Glomerular visceral epithelial cell (primary cell): ENCODE measurements around the gene MKNK2.
"Not testable (repeated sequence)": the region's sequence is repeated elsewhere in the genome, so short reads cannot be mapped to it uniquely, and the experiment has no call there.

Experiments
- DNase-seq: peaks from one replicate; pipeline ENCODE4 v3.0.0-alpha.2; 2016; ENCODE audit errors: extremely low spot score

MKNK2 gene

DNA sequence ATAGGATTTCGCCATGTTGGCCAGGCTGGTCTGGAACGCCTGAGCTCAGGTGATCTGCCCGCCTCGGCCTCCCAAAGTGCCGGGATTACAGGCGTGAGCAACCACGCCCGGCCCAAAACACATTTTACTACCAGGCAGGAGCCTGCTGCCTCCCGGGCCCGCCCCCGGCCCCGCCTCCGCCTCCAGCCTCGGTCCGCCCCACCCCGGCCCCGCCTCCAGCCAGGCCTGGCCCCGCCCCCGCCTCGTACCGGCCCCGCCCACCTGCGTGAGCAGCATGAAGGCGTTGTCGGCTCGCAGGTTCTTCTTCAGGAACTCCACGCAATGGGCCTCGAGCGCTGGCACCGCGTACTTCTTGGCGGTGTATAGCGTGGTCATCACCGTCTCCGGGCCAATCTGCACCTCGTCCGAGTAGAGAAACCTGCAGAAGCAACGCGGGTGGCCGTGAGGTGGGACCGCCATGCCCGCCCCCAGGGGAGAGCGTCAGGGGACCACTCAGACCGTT, 58.2 kb downstream of the MKNK2 start:
- DNase-seq, result no peak

DNA sequence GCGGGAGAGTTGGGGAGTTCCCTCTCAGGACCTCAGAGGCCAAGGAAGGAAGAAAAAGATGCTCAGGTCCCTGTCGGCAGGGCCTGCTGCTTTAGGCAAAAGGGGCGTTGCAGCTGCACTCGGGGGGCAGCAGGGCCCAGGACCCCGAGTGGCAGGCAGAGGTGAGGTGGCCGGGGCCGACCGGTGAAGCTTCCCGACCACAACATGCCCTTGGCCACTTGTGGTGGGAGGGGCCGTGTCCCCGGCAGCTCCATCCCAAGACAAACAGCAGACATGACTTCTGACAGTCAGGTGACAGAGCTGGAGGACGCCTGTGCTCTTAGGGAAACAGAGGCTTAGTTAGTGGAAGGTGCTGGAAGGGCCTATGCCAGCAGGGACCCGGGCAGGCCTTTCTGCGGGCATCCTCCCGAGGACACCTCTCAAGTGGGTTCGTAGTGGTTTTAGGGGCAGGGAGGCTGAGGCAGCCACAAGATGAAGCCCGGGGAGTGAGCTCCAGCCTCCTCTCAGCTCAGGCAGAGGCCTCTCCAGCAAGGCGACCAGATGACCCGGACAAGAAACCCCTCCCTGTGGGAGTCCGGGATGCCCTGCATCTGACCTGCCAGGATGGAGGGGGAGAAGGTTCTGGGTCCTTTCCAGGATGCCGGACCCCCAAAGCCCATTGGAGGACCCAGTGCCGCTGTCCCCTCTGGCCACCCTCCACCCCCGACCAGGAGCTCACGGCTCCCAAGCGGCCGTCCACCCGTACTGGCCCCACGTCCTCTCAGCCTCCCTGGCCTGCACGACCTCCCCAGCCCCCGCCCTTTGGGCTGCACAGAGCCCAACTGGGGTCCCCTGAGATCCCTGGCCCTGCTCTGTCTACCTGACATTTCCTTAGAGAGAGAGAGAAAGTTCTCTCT, 59.8 kb downstream of the MKNK2 start:
- DNase-seq, result no peak

DNA sequence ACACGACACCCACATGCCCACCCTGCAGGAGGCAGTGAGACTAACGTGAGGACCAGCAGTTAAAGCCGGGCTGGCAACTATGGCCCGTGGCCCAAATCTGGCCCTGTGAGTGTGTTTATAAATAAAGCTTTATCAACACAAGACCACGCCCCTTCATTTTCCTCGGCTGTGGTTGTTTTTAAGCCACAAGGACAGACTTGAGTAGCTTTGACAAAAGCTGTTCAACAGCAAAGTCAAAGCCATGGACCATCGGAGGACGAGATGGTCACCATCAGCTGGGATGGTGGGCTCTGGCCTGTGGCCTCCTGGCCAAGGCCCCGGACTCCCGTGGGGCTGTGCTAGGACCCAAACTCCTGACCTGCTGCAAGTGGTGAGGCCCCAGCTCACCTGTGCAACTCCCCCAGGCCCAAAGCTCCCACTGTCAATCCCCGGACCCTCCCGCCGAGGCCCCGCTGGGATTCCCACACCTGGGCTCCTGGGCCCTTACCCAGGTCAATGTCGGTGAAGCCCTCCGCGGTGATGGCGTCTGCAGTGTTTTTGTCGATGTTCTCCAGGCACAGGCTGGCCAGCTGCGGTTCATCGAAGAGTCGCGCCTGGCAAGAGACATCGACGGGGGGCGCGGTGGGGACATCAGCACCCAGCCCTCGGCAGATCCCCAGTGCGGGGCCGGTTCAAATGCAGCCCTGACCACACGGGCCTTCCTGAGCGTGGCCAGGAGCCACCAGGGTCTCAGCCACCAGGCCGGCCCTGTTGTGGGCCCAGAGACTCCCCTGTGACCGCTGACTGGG, 60.6 kb downstream of the MKNK2 start:
- DNase-seq, result no peak

GRCh38 chr19:1989513-1990229, 61.4 kb downstream of the MKNK2 start:
- DNase-seq, result no peak

DNA sequence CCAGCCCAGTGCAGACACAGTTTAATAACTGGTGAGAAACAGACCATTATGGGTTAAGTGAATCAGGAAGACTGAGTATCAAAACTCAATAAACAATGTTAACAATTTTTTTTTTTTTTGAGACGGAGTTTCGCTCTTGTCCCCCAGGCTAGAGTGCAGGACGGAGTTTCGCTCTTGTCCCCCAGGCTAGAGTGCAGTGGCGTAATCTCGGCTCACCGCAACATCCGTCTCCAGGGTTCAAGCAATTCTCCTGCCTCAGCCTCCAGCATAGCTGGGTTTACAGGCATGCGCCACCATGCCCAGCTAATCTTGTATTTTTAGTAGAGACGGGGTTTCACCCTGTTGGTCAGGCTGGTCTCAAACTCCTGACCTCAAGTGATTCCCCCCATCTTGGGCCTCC, 62.6 kb downstream of the MKNK2 start:
- DNase-seq, result not testable (repeated sequence)
